K562 (cell line): Measurements from ENCODE around the gene KLHL22. TPM values are rescaled to one million over a fixed set of nuclear protein-coding genes. Genes with fewer than 3 reads are reported as not detected.

Source experiments
- ARID2 ChIP-seq: fragments of 450-650 bp; IDR thresholded peaks from 2 replicates; pipeline ENCODE4 v1.6.1; 2017; ENCODE audit warnings: antibody characterized with exemption, mild to moderate bottlenecking
- CHCHD3 ChIP-seq: fragments of 250-450 bp; sonication (Bioruptor Pico); IDR thresholded peaks from 2 replicates; pipeline ENCODE4 v2.1.2; 2022; ENCODE audit warnings: mild to moderate bottlenecking
- CLOCK ChIP-seq: fragments of 250-450 bp; sonication (Bioruptor Pico); IDR thresholded peaks from 2 replicates; pipeline ENCODE4 v1.4.0; 2020; ENCODE audit warnings: mild to moderate bottlenecking, moderate library complexity, borderline replicate concordance
- DPF2 ChIP-seq: fragments of 450-650 bp; IDR thresholded peaks from 2 replicates; pipeline ENCODE4 v1.6.1; 2016
- KLF16 ChIP-seq: IDR thresholded peaks from 2 replicates; pipeline ENCODE4 v1.6.1; 2016; ENCODE audit warnings: antibody characterized with exemption
- LEF1 ChIP-seq: fragments of 450-650 bp; IDR thresholded peaks from 2 replicates; pipeline ENCODE4 v1.6.1; 2016; ENCODE audit warnings: mild to moderate bottlenecking
- MLX ChIP-seq, 2 experiments: fragments of 450-650 bp in 1 of 2; sonication (generic) in 1 of 2; formaldehyde crosslinking; conservative IDR thresholded peaks; 2 replicates each; pipeline versions ENCODE4 v1.4.0 to v1.8.1; 2020 to 2022; ENCODE audit warnings: mild to moderate bottlenecking in 1 of 2, missing genetic modification reagents in 1 of 2
- RBM22 ChIP-seq: fragments of 200-400 bp; formaldehyde crosslinking; IDR thresholded peaks from 2 replicates; pipeline ENCODE4 v1.6.1; 2018; ENCODE audit warnings: low read length, low read depth; ENCODE audit not compliant: poor library complexity, severe bottlenecking
- SOX6 ChIP-seq: fragments of 450-650 bp; IDR thresholded peaks from 2 replicates; pipeline ENCODE4 v1.6.1; 2014; ENCODE audit warnings: mild to moderate bottlenecking
- ZNF133 ChIP-seq: fragments of 250-450 bp; sonication (Bioruptor Pico); IDR thresholded peaks from 2 replicates; pipeline ENCODE4 v1.4.0; 2020; ENCODE audit warnings: mild to moderate bottlenecking
- ZNF217 ChIP-seq: sonication (generic); formaldehyde crosslinking; IDR thresholded peaks from 2 replicates; pipeline ENCODE4 v1.8.0; 2022; ENCODE audit warnings: mild to moderate bottlenecking, missing genetic modification reagents
- ZNF445 ChIP-seq: fragments of 250-450 bp; sonication (Bioruptor Pico); IDR thresholded peaks from 2 replicates; pipeline ENCODE4 v1.4.0; 2020; ENCODE audit warnings: low read depth, mild to moderate bottlenecking, moderate library complexity
- ZNF740 ChIP-seq, 3 experiments: fragments of 200-800 bp in 1 of 3; sonication (Bioruptor generic) in 1 of 3; sonication (generic) in 1 of 3; formaldehyde crosslinking in 1 of 3; IDR thresholded peaks; 2 replicates each; pipeline versions ENCODE4 v1.6.1 to v1.8.0; 2016 to 2022; ENCODE audit warnings: mild to moderate bottlenecking in 2 of 3, missing compliant biosample characterization in 2 of 3, missing genetic modification characterization in 2 of 3, missing genetic modification reagents in 1 of 3
- polyA plus RNA-seq, 8 experiments: library from polyadenylated mRNA; depleted of rRNA in 4 of 8; stranded (reverse) in 5 of 8; unstranded in 3 of 8; fragments of >200 nt; fragmentation: Nextera tagmentation in 2 of 8; fragmentation: Illumina TruSeq in 1 of 8; extraction: Ambion mirVana in 2 of 8; extraction: Trizol in 1 of 8; gene quantifications; 2 replicates each; pipeline versions ENCODE4 v1.2.1 to v1.2.3, GENCODE V29; 2011 to 2014; ENCODE audit warnings: inconsistent platforms in 1 of 8, missing spikeins in 1 of 8
- total RNA-seq, 7 experiments: library from RNA; depleted of rRNA in 6 of 7; stranded (reverse); fragments of >200 nt in 6 of 7; fragmentation: Illumina TruSeq in 2 of 7; extraction: Trizol in 2 of 7; gene quantifications; 2 replicates each; pipeline versions ENCODE4 v1.2.1 to v1.2.3, GENCODE V29; 2011 to 2021; ENCODE audit warnings: low replicate concordance in 1 of 7
- TF ChIP-seq, protein P1 (sequence below): sonication (generic); formaldehyde crosslinking; IDR thresholded peaks from 2 replicates; pipeline ENCODE4 v1.9.0; 2022; ENCODE audit warnings: mild to moderate bottlenecking, missing genetic modification reagents
- TF ChIP-seq, protein P2 (sequence below): sonication (generic); formaldehyde crosslinking; IDR thresholded peaks from 2 replicates; pipeline ENCODE4 v1.8.0; 2022; ENCODE audit warnings: missing genetic modification reagents, mild to moderate bottlenecking, moderate library complexity, borderline replicate concordance
- TF ChIP-seq, protein P3 (sequence below): fragments of 200-800 bp; sonication (Bioruptor generic); IDR thresholded peaks from 2 replicates; pipeline ENCODE4 v1.6.1; 2016; ENCODE audit warnings: missing genetic modification characterization, missing compliant biosample characterization

KLHL22 gene
- total and polyA plus RNA-seq, 9 of the 15 experiments (the other 6 are each of a cell fraction or from before 2014, with no cell fraction given): 1.3 to 25.6 (median 15.2) TPM

GRCh38 chr22:20403779-20404140, 91.8 kb downstream of the KLHL22 start (continued):
- TF ChIP-seq ZNF740 (CRISPR knock-in tag; IDR thresholded peaks at IDR 0.05) (no peak), ZNF740 (tag; IDR thresholded peaks at IDR 0.05) (no peak), ZNF217 (no peak), DPF2 (no peak), LEF1 (no peak), SOX6 (no peak), ARID2 (no peak), KLF16 (no peak), MLX (CRISPR knock-in tag; conservative IDR thresholded peaks at IDR 0.05) (no peak), CHCHD3 (CRISPR knock-in tag) (no peak), RBM22 (no peak), ZNF133 (CRISPR knock-in tag) (0 out of 2 replicates have a peak, but pooled peaks have one; percentile 46), CLOCK (CRISPR knock-in tag) (no peak), ZNF445 (no peak)
- TF ChIP-seq, protein P1, sequence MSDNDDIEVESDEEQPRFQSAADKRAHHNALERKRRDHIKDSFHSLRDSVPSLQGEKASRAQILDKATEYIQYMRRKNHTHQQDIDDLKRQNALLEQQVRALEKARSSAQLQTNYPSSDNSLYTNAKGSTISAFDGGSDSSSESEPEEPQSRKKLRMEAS: peak; percentile 35; the same call in 1 of the 2 replicates
- TF ChIP-seq, protein P2, sequence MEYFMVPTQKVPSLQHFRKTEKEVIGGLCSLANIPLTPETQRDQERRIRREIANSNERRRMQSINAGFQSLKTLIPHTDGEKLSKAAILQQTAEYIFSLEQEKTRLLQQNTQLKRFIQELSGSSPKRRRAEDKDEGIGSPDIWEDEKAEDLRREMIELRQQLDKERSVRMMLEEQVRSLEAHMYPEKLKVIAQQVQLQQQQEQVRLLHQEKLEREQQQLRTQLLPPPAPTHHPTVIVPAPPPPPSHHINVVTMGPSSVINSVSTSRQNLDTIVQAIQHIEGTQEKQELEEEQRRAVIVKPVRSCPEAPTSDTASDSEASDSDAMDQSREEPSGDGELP: 0 out of 2 replicates have a peak, but pooled peaks have one; percentile 6
- TF ChIP-seq, protein P3, sequence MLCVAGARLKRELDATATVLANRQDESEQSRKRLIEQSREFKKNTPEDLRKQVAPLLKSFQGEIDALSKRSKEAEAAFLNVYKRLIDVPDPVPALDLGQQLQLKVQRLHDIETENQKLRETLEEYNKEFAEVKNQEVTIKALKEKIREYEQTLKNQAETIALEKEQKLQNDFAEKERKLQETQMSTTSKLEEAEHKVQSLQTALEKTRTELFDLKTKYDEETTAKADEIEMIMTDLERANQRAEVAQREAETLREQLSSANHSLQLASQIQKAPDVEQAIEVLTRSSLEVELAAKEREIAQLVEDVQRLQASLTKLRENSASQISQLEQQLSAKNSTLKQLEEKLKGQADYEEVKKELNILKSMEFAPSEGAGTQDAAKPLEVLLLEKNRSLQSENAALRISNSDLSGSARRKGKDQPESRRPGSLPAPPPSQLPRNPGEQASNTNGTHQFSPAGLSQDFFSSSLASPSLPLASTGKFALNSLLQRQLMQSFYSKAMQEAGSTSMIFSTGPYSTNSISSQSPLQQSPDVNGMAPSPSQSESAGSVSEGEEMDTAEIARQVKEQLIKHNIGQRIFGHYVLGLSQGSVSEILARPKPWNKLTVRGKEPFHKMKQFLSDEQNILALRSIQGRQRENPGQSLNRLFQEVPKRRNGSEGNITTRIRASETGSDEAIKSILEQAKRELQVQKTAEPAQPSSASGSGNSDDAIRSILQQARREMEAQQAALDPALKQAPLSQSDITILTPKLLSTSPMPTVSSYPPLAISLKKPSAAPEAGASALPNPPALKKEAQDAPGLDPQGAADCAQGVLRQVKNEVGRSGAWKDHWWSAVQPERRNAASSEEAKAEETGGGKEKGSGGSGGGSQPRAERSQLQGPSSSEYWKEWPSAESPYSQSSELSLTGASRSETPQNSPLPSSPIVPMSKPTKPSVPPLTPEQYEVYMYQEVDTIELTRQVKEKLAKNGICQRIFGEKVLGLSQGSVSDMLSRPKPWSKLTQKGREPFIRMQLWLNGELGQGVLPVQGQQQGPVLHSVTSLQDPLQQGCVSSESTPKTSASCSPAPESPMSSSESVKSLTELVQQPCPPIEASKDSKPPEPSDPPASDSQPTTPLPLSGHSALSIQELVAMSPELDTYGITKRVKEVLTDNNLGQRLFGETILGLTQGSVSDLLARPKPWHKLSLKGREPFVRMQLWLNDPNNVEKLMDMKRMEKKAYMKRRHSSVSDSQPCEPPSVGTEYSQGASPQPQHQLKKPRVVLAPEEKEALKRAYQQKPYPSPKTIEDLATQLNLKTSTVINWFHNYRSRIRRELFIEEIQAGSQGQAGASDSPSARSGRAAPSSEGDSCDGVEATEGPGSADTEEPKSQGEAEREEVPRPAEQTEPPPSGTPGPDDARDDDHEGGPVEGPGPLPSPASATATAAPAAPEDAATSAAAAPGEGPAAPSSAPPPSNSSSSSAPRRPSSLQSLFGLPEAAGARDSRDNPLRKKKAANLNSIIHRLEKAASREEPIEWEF (CRISPR knock-in tag): no peak
